PC-9 (cell line): ENCODE data around the gene RANGAP1. TPM values are rescaled to one million over a fixed set of nuclear protein-coding genes. Genes with fewer than 3 reads are reported as not detected.
A peak's percentile ranks its signal among the peaks of the same experiment; 100 is the strongest.

Source experiments
- BruUV-seq: library from RNA; stranded (reverse); fragments of 400-500 nt; replicated peaks from 2 replicates; lab custom pipeline; 2021; lab: Mats Ljungman, UMichigan
- CTCF ChIA-PET: fragments of 300-600 bp; sonication (Branson Sonifier 250); formaldehyde crosslinking; loops from one replicate; lab custom pipeline; 2022; ENCODE audit warnings: antibody characterized with exemption; lab: Charles Lee
- POLR2A ChIA-PET: fragments of 300-600 bp; sonication (Branson Sonifier 250); formaldehyde crosslinking; loops from one replicate; lab custom pipeline; 2022; ENCODE audit warnings: antibody characterized with exemption; ENCODE audit not compliant: unreplicated experiment; lab: Charles Lee
- DNase-seq, 2 experiments: peaks; one replicate each; pipeline versions ENCODE4 v3.0.0 to v3.0.0-alpha.2; 2015 to 2022; ENCODE audit warnings: mixed read lengths in 1 of 2
- H2AFZ ChIP-seq: fragments of 200-600 bp; sonication (generic); 2 replicates; pipeline ENCODE4 v1.8.1; 2017; ENCODE audit warnings: antibody characterized with exemption
- H3F3A ChIP-seq: fragments of 200-600 bp; sonication (generic); 2 replicates; pipeline ENCODE4 v1.8.1; 2017; ENCODE audit warnings: antibody characterized with exemption, mild to moderate bottlenecking, low read depth; ENCODE audit not compliant: insufficient read depth
- H3K27ac ChIP-seq: fragments of 200-600 bp; sonication (generic); 2 replicates; pipeline ENCODE4 v1.6.1; 2016; ENCODE audit warnings: mixed run types
- H3K27me3 ChIP-seq: fragments of 200-600 bp; sonication (generic); 2 replicates; pipeline ENCODE4 v1.6.1; 2016; ENCODE audit warnings: low read depth, mixed run types; ENCODE audit not compliant: insufficient read depth
- H3K36me3 ChIP-seq: fragments of 200-600 bp; sonication (generic); 2 replicates; pipeline ENCODE4 v1.6.1; 2016; ENCODE audit warnings: low read depth, mixed run types
- H3K4me1 ChIP-seq: fragments of 200-600 bp; sonication (generic); replicated peaks from 2 replicates; pipeline ENCODE4 v1.6.1; 2016; ENCODE audit warnings: mixed run types; ENCODE audit not compliant: insufficient read depth
- H3K4me2 ChIP-seq: fragments of 200-600 bp; sonication (generic); 2 replicates; pipeline ENCODE4 v1.6.1; 2017; ENCODE audit warnings: mixed run types
- H3K4me3 ChIP-seq: fragments of 200-600 bp; sonication (generic); 2 replicates; pipeline ENCODE4 v1.6.1; 2016; ENCODE audit warnings: mixed run types
- H3K79me2 ChIP-seq: fragments of 200-600 bp; sonication (generic); 2 replicates; pipeline ENCODE4 v1.6.1; 2017; ENCODE audit warnings: low read depth, mixed run types
- H3K9me2 ChIP-seq: fragments of 200-600 bp; sonication (generic); 2 replicates; pipeline ENCODE4 v1.8.1; 2017; ENCODE audit warnings: mild to moderate bottlenecking; ENCODE audit not compliant: insufficient read depth
- H3K9me3 ChIP-seq: fragments of 200-600 bp; sonication (generic); 2 replicates; pipeline ENCODE4 v1.8.1; 2016; ENCODE audit warnings: low read depth; ENCODE audit not compliant: insufficient read depth
- H4K20me1 ChIP-seq: fragments of 200-600 bp; sonication (generic); 2 replicates; pipeline ENCODE4 v1.8.1; 2017; ENCODE audit not compliant: insufficient read depth
- CTCF ChIP-seq: fragments of 200-600 bp; sonication (generic); conservative IDR thresholded peaks from 2 replicates; pipeline ENCODE4 v1.6.1; 2017; ENCODE audit warnings: mixed run types, antibody characterized with exemption, mild to moderate bottlenecking, moderate library complexity
- EZH2 ChIP-seq: fragments of 200-600 bp; sonication (generic); IDR thresholded peaks from 2 replicates; pipeline ENCODE4 v1.8.0; 2017; ENCODE audit warnings: antibody characterized with exemption, low read depth
- intact Hi-C: fragments of 100-400 bp; cut with micrococcal nuclease; formaldehyde crosslinking; loops from one replicate; pipeline ENCODE4 v1.10.0; 2022; ENCODE audit not compliant: unreplicated experiment
- total RNA-seq: library from RNA; stranded (reverse); gene quantifications from 2 replicates; pipeline ENCODE4 v1.2.3, GENCODE V29; 2021

RANGAP1 gene
- total RNA-seq, 1 experiment from 2014 or later = 142 TPM

- Histone ChIP-seq H3K4me2 (no peak overlapping the region), H3K4me1 (no peaks in the 10 kb centered on the region; the same call in 1 of the 2 replicates), H3F3A (no peaks in the 10 kb centered on the region; the same call in 1 of the 2 replicates), H3K27me3 (no peaks in the 10 kb centered on the region), H3K36me3 (peaks cover 9% of the 10 kb centered on the region; the same call in 1 of the 2 replicates), H2AFZ (no peak overlapping the region), H3K9me2 (no peaks in the 10 kb centered on the region), H3K27ac (peak overlapping the region; percentile 30), H3K9me3 (no peaks in the 10 kb centered on the region), H4K20me1 (no peaks in the 10 kb centered on the region), H3K79me2 (no peaks in the 10 kb centered on the region), H3K4me3 (no peak overlapping the region)
- no peak for DNase-seq
- BruUV-seq = TSS peak; percentile 41
- intact Hi-C loops = no loop called here
- TF ChIP-seq EZH2 = no peak
- no peak for TF ChIP-seq CTCF
- ChIA-PET POLR2A (no interaction called here), CTCF (no interaction called here)
These were observed 68.3 kb downstream of the RANGAP1 start for GRCh38 chr22:41217553-41218157.

GRCh38 chr22:41216984-41217383, 69.0 kb downstream of the RANGAP1 start:
- ChIA-PET POLR2A (interaction anchor here (0.6 kb wide), 1 partner anchor 19 kb away, joined by 4 read pairs; no protein-coding TSS in a partner anchor), CTCF (no interaction called here)
- no peaks in the 10 kb centered on the region for H3K79me2 ChIP-seq
- no peaks in the 10 kb centered on the region for H3K9me2 ChIP-seq
- H3K27me3 ChIP-seq = no peaks in the 10 kb centered on the region
- no peak overlapping the region for H3K4me2 ChIP-seq
- H3K36me3 ChIP-seq = peaks cover 13% of the 10 kb centered on the region; the same call in 1 of the 2 replicates
- BruUV-seq = no TSS peak
- no peak overlapping the region for H2AFZ ChIP-seq
- no peaks in the 10 kb centered on the region; the same call in 1 of the 2 replicates for H3F3A ChIP-seq
- H3K27ac ChIP-seq = no peak overlapping the region
- no peaks in the 10 kb centered on the region for H3K4me1 ChIP-seq
- no peaks in the 10 kb centered on the region for H3K9me3 ChIP-seq
- H3K4me3 ChIP-seq = no peak overlapping the region
- no peaks in the 10 kb centered on the region for H4K20me1 ChIP-seq
- DNase-seq = no peak
- TF ChIP-seq CTCF (no peak), EZH2 (no peak)
- intact Hi-C loops = no loop called here

GRCh38 chr22:41215926-41216325, 70.1 kb downstream of the RANGAP1 start:
- Histone ChIP-seq H3K36me3 (peaks cover 13% of the 10 kb centered on the region; the same call in 1 of the 2 replicates), H3K4me2 (no peak overlapping the region), H3K4me1 (no peaks in the 10 kb centered on the region), H3K27me3 (no peaks in the 10 kb centered on the region), H3K27ac (no peak overlapping the region), H3K79me2 (no peaks in the 10 kb centered on the region), H3K4me3 (no peak overlapping the region), H3K9me2 (no peaks in the 10 kb centered on the region), H4K20me1 (no peaks in the 10 kb centered on the region), H3F3A (no peaks in the 10 kb centered on the region; the same call in 1 of the 2 replicates), H3K9me3 (no peaks in the 10 kb centered on the region), H2AFZ (no peak overlapping the region)
- POLR2A ChIA-PET = no interaction called here
- CTCF ChIA-PET = no interaction called here
- BruUV-seq = no TSS peak
- intact Hi-C loops = no loop called here
- DNase-seq = no peak
- TF ChIP-seq EZH2 = no peak
- no peak for TF ChIP-seq CTCF
